H1 (cell line): Measurements from ENCODE around the gene PGAP3. TPM values are rescaled to one million over a fixed set of nuclear protein-coding genes. Genes with fewer than 3 reads are reported as not detected.

Experiments
- ASH2L ChIP-seq: fragments of 200-600, 300-600 bp; sonication (generic); IDR thresholded peaks from one replicate; pipeline ENCODE4 v1.7.1; 2017; ENCODE audit warnings: low read length
- BACH1 ChIP-seq: IDR thresholded peaks from 2 replicates; pipeline ENCODE4 v1.6.1; 2012; ENCODE audit warnings: low read length, improper control_type of control experiment
- BCL11A ChIP-seq, 2 experiments: IDR thresholded peaks; one replicate each; pipeline ENCODE4 v1.6.1; 2011; ENCODE audit warnings: low read depth in 2 of 2, low read length in 2 of 2, mild to moderate bottlenecking in 2 of 2
- CBX8 ChIP-seq: fragments of 300-800, 300-1000 bp; sonication (generic); IDR thresholded peaks from 2 replicates; pipeline ENCODE4 v1.7.1; 2016; ENCODE audit warnings: low read depth, low read length, borderline replicate concordance
- CEBPB ChIP-seq: IDR thresholded peaks from 2 replicates; pipeline ENCODE4 v1.6.1; 2012; ENCODE audit warnings: low read depth, low read length
- CHD1 ChIP-seq: IDR thresholded peaks from 2 replicates; pipeline ENCODE4 v1.6.1; 2012; ENCODE audit warnings: low read depth, low read length, improper control_type of control experiment
- CREB1 ChIP-seq: IDR thresholded peaks from 2 replicates; pipeline ENCODE4 v1.6.1; 2012; ENCODE audit warnings: inconsistent platforms
- EZH2 ChIP-seq: fragments of 200-600 bp; sonication (generic); IDR thresholded peaks from 2 replicates; pipeline ENCODE4 v1.7.1; 2012; ENCODE audit warnings: low read depth, mild to moderate bottlenecking, moderate library complexity, low read length, inconsistent platforms; ENCODE audit not compliant: severe bottlenecking
- FOSL1 ChIP-seq: IDR thresholded peaks from 2 replicates; pipeline ENCODE4 v1.6.1; 2011; ENCODE audit warnings: mild to moderate bottlenecking, low read depth, low read length, moderate library complexity; ENCODE audit not compliant: insufficient read depth
- HDAC2 ChIP-seq, 2 experiments: fragments of 300-600 bp in 1 of 2; sonication (generic) in 1 of 2; IDR thresholded peaks; 2 replicates each; pipeline ENCODE4 v1.6.1; 2011 to 2012; ENCODE audit warnings: low read depth in 2 of 2, low read length in 2 of 2, mild to moderate bottlenecking in 2 of 2, moderate library complexity in 2 of 2, borderline replicate concordance in 1 of 2, inconsistent platforms in 1 of 2
- KDM5A ChIP-seq: fragments of 200-600 bp; IDR thresholded peaks from 2 replicates; pipeline ENCODE4 v1.7.1; 2012; ENCODE audit warnings: mild to moderate bottlenecking, low read length, inconsistent platforms, mixed read lengths
- NRF1 ChIP-seq: IDR thresholded peaks from 2 replicates; pipeline ENCODE4 v1.6.1; 2011; ENCODE audit warnings: mild to moderate bottlenecking, low read depth, low read length, improper control_type of control experiment
- PHF8 ChIP-seq: fragments of 200-600 bp; sonication (generic); conservative IDR thresholded peaks from 2 replicates; pipeline ENCODE4 v1.7.1; 2012; ENCODE audit warnings: low read depth, mild to moderate bottlenecking, inconsistent platforms, low read length, moderate library complexity
- POLR2A ChIP-seq, 2 experiments: IDR thresholded peaks; 1 replicate in 1 of 2; 2 replicates in 1 of 2; pipeline ENCODE4 v1.6.1; 2011; ENCODE audit warnings: low read depth in 2 of 2, low read length in 2 of 2, mild to moderate bottlenecking in 2 of 2; ENCODE audit errors: control extremely low read depth in 1 of 2
- POLR2AphosphoS5 ChIP-seq: IDR thresholded peaks from 2 replicates; pipeline ENCODE4 v1.6.1; 2011; ENCODE audit warnings: low read depth, low read length
- RAD21 ChIP-seq, 2 experiments: IDR thresholded peaks in 1 of 2; conservative IDR thresholded peaks in 1 of 2; 2 replicates each; pipeline ENCODE4 v1.6.1; 2011; ENCODE audit warnings: low read depth in 2 of 2, low read length in 2 of 2, improper control_type of control experiment in 1 of 2, inconsistent platforms in 1 of 2, mild to moderate bottlenecking in 1 of 2, moderate library complexity in 1 of 2
- RXRA ChIP-seq: IDR thresholded peaks from 2 replicates; pipeline ENCODE4 v1.6.1; 2011; ENCODE audit warnings: low read depth, mild to moderate bottlenecking, low read length, moderate library complexity; ENCODE audit not compliant: insufficient read depth
- SIN3A ChIP-seq, 2 experiments: IDR thresholded peaks in 1 of 2; conservative IDR thresholded peaks in 1 of 2; 2 replicates each; pipeline ENCODE4 v1.6.1; 2011 to 2012; ENCODE audit warnings: low read length in 2 of 2, improper control_type of control experiment in 1 of 2, low read depth in 1 of 2, mild to moderate bottlenecking in 1 of 2
- SIRT6 ChIP-seq: IDR thresholded peaks from one replicate; pipeline ENCODE4 v1.7.1; 2012; ENCODE audit warnings: low read length, inconsistent platforms
- SP1 ChIP-seq: IDR thresholded peaks from 2 replicates; pipeline ENCODE4 v1.6.1; 2011; ENCODE audit warnings: low read depth, low read length
- SUZ12 ChIP-seq: fragments of 200-600 bp; sonication (generic); IDR thresholded peaks from 2 replicates; pipeline ENCODE4 v1.6.1; 2012; ENCODE audit warnings: mild to moderate bottlenecking, inconsistent platforms, low read length, moderate library complexity, mixed read lengths
- TAF1 ChIP-seq: IDR thresholded peaks from 2 replicates; pipeline ENCODE4 v1.6.1; 2011; ENCODE audit warnings: mild to moderate bottlenecking, low read depth, low read length
- TEAD4 ChIP-seq: IDR thresholded peaks from 2 replicates; pipeline ENCODE4 v1.6.1; 2012; ENCODE audit warnings: low read depth, low read length, inconsistent platforms, mixed read lengths
- YY1 ChIP-seq: IDR thresholded peaks from 2 replicates; pipeline ENCODE4 v1.6.1; 2011; ENCODE audit warnings: low read depth, mild to moderate bottlenecking, low read length
- ZNF274 ChIP-seq: IDR thresholded peaks from 2 replicates; pipeline ENCODE4 v1.7.0; 2012; ENCODE audit warnings: low read length, borderline replicate concordance; ENCODE audit errors: extremely low read depth
- polyA plus RNA-seq, 7 experiments: library from polyadenylated mRNA; depleted of rRNA in 3 of 7; stranded (reverse) in 5 of 7; unstranded in 2 of 7; fragments of >200 nt in 5 of 7; fragments of 200-250 nt in 2 of 7; gene quantifications; 1 replicate in 5 of 7; 2 replicates in 1 of 7; 4 replicates in 1 of 7; pipeline versions ENCODE4 v1.2.1 to v1.2.3, GENCODE V29; 2011 to 2013; ENCODE audit warnings: missing spikeins in 2 of 7, mixed read lengths in 2 of 7
- total RNA-seq: library from RNA; stranded (reverse); fragmentation: NEBNext Ultra II Directional; extraction: Animal tissue kit (Norgen Biotek cat#: 25700); gene quantifications from 2 replicates; pipeline ENCODE4 v1.2.1, GENCODE V29; 2021

Gene PGAP3
- total and polyA plus RNA-seq, 2 of the 8 experiments (the other 6 are each of a cell fraction or from before 2014, with no cell fraction given) = 21.0 to 30.7 TPM

- TF ChIP-seq CHD1 (no peak), SIRT6 (no peak), RAD21 (IDR thresholded peaks at IDR 0.05 in 1 of 2, conservative IDR thresholded peaks at IDR 0.05 in 1 of 2; ENCODE audit: low read depth in 2 of 2, low read length in 2 of 2) (0 out of 4 replicates have a peak, but pooled peaks of 1 of the 2 experiments have one; percentile 6), BCL11A (IDR thresholded peaks at IDR 0.05; ENCODE audit: low read depth in 2 of 2, low read length in 2 of 2) (no peak), CBX8 (no peak), POLR2AphosphoS5 (peak; percentile 46; the same call in 1 of the 2 replicates), SP1 (peak; percentile 43; the same call in 1 of the 2 replicates), SIN3A (conservative IDR thresholded peaks at IDR 0.05 in 1 of 2, IDR thresholded peaks at IDR 0.05 in 1 of 2; ENCODE audit: low read depth in 1 of 2, low read length in 2 of 2) (peak; percentile 25 to 81; a peak in 2 of 4 replicates), CREB1 (no peak; the same call in 1 of the 2 replicates), ASH2L (peak; percentile 94), POLR2A (IDR thresholded peaks at IDR 0.05; ENCODE audit: control extremely low read depth in 1 of 2, low read depth in 2 of 2, low read length in 2 of 2) (peak in 1 of 2 experiments; percentile 61; a peak in 2 of 3 replicates), EZH2 (no peak), TEAD4 (no peak), CEBPB (no peak), PHF8 (peak; percentile 67), FOSL1 (no peak), ZNF274 (no peak), NRF1 (peak; percentile 28; the same call in 1 of the 2 replicates), SUZ12 (no peak), HDAC2 (IDR thresholded peaks at IDR 0.05; ENCODE audit: borderline replicate concordance in 1 of 2, low read depth in 2 of 2, low read length in 2 of 2) (peak in 1 of 2 experiments; percentile 46; a peak in 1 of 4 replicates), BACH1 (no peak), TAF1 (0 out of 2 replicates have a peak, but pooled peaks have one; percentile 52), YY1 (no peak; the same call in 1 of the 2 replicates), RXRA (no peak), KDM5A (peak; percentile 57; the same call in 1 of the 2 replicates)
These were observed 50.7 kb downstream of the PGAP3 start, which contains the start of gene STARD3 (continued) for GRCh38 chr17:39636927-39637736.
